Measurements from ENCODE around the gene VPS36. TPM values are rescaled to one million over a fixed set of nuclear protein-coding genes. Genes with fewer than 3 reads are reported as not detected.

The VPS36 gene
- total and polyA plus RNA-seq, 2 of the 13 experiments (the other 11 are each of a cell fraction or from before 2014, with no cell fraction given) = 17.2 to 22.4 TPM

DNA sequence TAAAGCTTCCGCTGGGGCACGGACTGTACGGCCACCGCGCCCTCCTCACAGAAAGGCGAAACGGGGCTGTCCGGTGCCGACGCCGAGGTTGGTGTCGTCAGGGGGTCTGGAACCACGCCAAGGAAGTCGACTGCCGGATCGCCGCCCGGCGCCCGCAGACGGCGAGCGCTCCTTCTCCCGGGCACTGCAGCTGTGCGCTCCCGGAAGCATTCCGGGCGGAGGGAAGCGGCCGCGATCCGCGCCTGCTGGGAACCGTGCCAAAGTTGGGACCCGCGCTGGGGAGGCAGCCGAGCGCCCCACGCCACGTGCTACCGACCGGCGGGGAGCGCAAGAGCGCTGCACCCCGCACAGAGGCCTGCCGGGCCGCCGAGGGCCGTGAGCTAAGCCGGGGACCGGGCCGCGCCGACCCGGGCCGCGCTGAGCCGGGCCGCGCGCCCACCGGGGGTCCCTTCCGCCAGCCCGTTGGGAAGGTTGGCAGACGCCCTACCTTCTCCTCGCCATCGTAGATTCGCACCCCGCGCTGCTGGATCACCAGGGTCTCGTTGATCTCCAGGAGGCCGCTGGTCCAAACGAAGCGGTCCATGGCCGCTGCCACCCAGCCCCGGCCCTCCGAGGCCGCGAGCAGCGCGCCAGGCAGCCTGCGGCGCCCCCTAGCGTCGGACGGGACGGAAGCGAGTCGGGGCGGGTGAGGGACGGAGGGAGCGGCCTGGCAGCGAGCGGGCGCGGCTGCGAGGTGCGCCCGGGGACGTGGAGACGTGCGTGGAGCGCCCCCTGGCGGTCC is at the start of gene VPS36 (continued):
- TF ChIP-seq PAF1 (CRISPR knock-in tag; IDR thresholded peaks at IDR 0.05) = no peak
- TF ChIP-seq, protein P1, sequence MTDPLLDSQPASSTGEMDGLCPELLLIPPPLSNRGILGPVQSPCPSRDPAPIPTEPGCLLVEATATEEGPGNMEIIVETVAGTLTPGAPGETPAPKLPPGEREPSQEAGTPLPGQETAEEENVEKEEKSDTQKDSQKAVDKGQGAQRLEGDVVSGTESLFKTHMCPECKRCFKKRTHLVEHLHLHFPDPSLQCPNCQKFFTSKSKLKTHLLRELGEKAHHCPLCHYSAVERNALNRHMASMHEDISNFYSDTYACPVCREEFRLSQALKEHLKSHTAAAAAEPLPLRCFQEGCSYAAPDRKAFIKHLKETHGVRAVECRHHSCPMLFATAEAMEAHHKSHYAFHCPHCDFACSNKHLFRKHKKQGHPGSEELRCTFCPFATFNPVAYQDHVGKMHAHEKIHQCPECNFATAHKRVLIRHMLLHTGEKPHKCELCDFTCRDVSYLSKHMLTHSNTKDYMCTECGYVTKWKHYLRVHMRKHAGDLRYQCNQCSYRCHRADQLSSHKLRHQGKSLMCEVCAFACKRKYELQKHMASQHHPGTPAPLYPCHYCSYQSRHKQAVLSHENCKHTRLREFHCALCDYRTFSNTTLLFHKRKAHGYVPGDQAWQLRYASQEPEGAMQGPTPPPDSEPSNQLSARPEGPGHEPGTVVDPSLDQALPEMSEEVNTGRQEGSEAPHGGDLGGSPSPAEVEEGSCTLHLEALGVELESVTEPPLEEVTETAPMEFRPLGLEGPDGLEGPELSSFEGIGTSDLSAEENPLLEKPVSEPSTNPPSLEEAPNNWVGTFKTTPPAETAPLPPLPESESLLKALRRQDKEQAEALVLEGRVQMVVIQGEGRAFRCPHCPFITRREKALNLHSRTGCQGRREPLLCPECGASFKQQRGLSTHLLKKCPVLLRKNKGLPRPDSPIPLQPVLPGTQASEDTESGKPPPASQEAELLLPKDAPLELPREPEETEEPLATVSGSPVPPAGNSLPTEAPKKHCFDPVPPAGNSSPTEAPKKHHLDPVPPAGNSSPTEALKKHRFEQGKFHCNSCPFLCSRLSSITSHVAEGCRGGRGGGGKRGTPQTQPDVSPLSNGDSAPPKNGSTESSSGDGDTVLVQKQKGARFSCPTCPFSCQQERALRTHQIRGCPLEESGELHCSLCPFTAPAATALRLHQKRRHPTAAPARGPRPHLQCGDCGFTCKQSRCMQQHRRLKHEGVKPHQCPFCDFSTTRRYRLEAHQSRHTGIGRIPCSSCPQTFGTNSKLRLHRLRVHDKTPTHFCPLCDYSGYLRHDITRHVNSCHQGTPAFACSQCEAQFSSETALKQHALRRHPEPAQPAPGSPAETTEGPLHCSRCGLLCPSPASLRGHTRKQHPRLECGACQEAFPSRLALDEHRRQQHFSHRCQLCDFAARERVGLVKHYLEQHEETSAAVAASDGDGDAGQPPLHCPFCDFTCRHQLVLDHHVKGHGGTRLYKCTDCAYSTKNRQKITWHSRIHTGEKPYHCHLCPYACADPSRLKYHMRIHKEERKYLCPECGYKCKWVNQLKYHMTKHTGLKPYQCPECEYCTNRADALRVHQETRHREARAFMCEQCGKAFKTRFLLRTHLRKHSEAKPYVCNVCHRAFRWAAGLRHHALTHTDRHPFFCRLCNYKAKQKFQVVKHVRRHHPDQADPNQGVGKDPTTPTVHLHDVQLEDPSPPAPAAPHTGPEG (CRISPR knock-in tag; IDR thresholded peaks at IDR 0.05) = peak; percentile 90
- TF ChIP-seq ATF7 (IDR thresholded peaks at IDR 0.05) = no peak
- no peak for TF ChIP-seq ATF7 (CRISPR knock-in tag; IDR thresholded peaks at IDR 0.05)
- no peak for TF ChIP-seq SMARCE1 (IDR thresholded peaks at IDR 0.05; ENCODE audit: borderline replicate concordance)
- TF ChIP-seq ZBTB1 (CRISPR knock-in tag; IDR thresholded peaks at IDR 0.05; ENCODE audit: borderline replicate concordance) = no peak
- TF ChIP-seq, protein P2, sequence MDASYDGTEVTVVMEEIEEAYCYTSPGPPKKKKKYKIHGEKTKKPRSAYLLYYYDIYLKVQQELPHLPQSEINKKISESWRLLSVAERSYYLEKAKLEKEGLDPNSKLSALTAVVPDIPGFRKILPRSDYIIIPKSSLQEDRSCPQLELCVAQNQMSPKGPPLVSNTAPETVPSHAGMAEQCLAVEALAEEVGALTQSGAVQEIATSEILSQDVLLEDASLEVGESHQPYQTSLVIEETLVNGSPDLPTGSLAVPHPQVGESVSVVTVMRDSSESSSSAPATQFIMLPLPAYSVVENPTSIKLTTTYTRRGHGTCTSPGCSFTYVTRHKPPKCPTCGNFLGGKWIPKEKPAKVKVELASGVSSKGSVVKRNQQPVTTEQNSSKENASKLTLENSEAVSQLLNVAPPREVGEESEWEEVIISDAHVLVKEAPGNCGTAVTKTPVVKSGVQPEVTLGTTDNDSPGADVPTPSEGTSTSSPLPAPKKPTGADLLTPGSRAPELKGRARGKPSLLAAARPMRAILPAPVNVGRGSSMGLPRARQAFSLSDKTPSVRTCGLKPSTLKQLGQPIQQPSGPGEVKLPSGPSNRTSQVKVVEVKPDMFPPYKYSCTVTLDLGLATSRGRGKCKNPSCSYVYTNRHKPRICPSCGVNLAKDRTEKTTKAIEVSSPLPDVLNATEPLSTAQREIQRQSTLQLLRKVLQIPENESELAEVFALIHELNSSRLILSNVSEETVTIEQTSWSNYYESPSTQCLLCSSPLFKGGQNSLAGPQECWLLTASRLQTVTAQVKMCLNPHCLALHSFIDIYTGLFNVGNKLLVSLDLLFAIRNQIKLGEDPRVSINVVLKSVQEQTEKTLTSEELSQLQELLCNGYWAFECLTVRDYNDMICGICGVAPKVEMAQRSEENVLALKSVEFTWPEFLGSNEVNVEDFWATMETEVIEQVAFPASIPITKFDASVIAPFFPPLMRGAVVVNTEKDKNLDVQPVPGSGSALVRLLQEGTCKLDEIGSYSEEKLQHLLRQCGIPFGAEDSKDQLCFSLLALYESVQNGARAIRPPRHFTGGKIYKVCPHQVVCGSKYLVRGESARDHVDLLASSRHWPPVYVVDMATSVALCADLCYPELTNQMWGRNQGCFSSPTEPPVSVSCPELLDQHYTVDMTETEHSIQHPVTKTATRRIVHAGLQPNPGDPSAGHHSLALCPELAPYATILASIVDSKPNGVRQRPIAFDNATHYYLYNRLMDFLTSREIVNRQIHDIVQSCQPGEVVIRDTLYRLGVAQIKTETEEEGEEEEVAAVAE (CRISPR knock-in tag; IDR thresholded peaks at IDR 0.05; ENCODE audit: borderline replicate concordance) = 0 out of 2 replicates have a peak, but pooled peaks have one; percentile 19
- TF ChIP-seq, protein P3, sequence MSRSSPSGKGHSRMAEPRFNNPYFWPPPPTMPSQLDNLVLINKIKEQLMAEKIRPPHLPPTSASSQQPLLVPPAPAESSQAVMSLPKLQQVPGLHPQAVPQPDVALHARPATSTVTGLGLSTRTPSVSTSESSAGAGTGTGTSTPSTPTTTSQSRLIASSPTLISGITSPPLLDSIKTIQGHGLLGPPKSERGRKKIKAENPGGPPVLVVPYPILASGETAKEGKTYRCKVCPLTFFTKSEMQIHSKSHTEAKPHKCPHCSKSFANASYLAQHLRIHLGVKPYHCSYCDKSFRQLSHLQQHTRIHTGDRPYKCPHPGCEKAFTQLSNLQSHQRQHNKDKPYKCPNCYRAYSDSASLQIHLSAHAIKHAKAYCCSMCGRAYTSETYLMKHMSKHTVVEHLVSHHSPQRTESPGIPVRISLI (CRISPR knock-in tag; IDR thresholded peaks at IDR 0.05; ENCODE audit: borderline replicate concordance) = peak; percentile 35; the same call in 1 of the 2 replicates
- TF ChIP-seq GTF2F1 (IDR thresholded peaks at IDR 0.05; ENCODE audit: low read length) = 0 out of 2 replicates have a peak, but pooled peaks have one; percentile 14
- TF ChIP-seq CCDC6 (CRISPR knock-in tag; IDR thresholded peaks at IDR 0.05) = peak; percentile 75
- TF ChIP-seq REL (CRISPR knock-in tag; conservative IDR thresholded peaks at IDR 0.05) = no peak
- no peak for TF ChIP-seq THYN1 (CRISPR knock-in tag; IDR thresholded peaks at IDR 0.05; ENCODE audit: borderline replicate concordance, low read depth)
- TF ChIP-seq, protein P4, sequence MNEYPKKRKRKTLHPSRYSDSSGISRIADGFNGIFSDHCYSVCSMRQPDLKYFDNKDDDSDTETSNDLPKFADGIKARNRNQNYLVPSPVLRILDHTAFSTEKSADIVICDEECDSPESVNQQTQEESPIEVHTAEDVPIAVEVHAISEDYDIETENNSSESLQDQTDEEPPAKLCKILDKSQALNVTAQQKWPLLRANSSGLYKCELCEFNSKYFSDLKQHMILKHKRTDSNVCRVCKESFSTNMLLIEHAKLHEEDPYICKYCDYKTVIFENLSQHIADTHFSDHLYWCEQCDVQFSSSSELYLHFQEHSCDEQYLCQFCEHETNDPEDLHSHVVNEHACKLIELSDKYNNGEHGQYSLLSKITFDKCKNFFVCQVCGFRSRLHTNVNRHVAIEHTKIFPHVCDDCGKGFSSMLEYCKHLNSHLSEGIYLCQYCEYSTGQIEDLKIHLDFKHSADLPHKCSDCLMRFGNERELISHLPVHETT (CRISPR knock-in tag; conservative IDR thresholded peaks at IDR 0.05) = peak; percentile 46; the same call in 1 of the 2 replicates
- TF ChIP-seq ASH2L (IDR thresholded peaks at IDR 0.05; ENCODE audit: insufficient read length, low read depth, low read length) = peak; percentile 96
- TF ChIP-seq ZNF101 (CRISPR knock-in tag; IDR thresholded peaks at IDR 0.05; ENCODE audit: borderline replicate concordance, low read depth) = no peak

Data from HepG2 (cell line).